Gastrocnemius medialis (tissue), 4 donors: Measurements from ENCODE around the gene RIPOR1. TPM values are rescaled to one million over a fixed set of nuclear protein-coding genes. Genes with fewer than 3 reads are reported as not detected.

Source experiments
- ATAC-seq, 2 donors: fragments of 150-250 bp; one replicate each; pipeline ENCODE4 v1.9.1; 2016
- DNase-seq, 2 donors: peaks; one replicate each; pipeline ENCODE4 v3.0.0-alpha.2; 2019
- H3K27ac ChIP-seq, 4 donors: fragments of 200-600 bp; sonication (generic); 1 replicate in 1 of 4; 2 replicates in 3 of 4; pipeline ENCODE4 v1.5.1; 2016 to 2018; ENCODE audit warnings: mild to moderate bottlenecking in 2 of 4, moderate library complexity in 1 of 4
- H3K27me3 ChIP-seq, 3 donors: fragments of 200-600 bp; sonication (generic) in 2 of 3; 1 replicate in 1 of 3; 2 replicates in 2 of 3; pipeline versions ENCODE4 v1.5.1 to v1.6.0; 2016 to 2019; ENCODE audit warnings: mild to moderate bottlenecking in 1 of 3, moderate library complexity in 1 of 3
- H3K36me3 ChIP-seq, 2 donors: fragments of 200-600 bp; sonication (generic) in 1 of 2; one replicate each; pipeline ENCODE4 v1.5.1; 2017 to 2018
- H3K4me1 ChIP-seq, 2 donors: fragments of 200-600 bp; sonication (generic) in 1 of 2; one replicate each; pipeline ENCODE4 v1.5.1; 2016 to 2017; ENCODE audit warnings: mild to moderate bottlenecking in 2 of 2
- H3K4me3 ChIP-seq, 4 donors: fragments of 200-600 bp; sonication (generic) in 3 of 4; 1 replicate in 1 of 4; 2 replicates in 3 of 4; pipeline ENCODE4 v1.5.1; 2016 to 2019; ENCODE audit warnings: mild to moderate bottlenecking in 2 of 4
- H3K9me3 ChIP-seq, 3 donors: fragments of 200-600 bp; sonication (generic) in 2 of 3; 1 replicate in 1 of 3; 2 replicates in 2 of 3; pipeline ENCODE4 v1.5.1; 2016 to 2019
- CTCF ChIP-seq, 5 experiments: fragments of 450-650 bp in 3 of 5; fragments of 200-600 bp in 2 of 5; sonication (generic) in 2 of 5; IDR thresholded peaks in 4 of 5; conservative IDR thresholded peaks in 1 of 5; 1 replicate in 4 of 5; 2 replicates in 1 of 5; pipeline ENCODE4 v1.5.1; 2016 to 2019; ENCODE audit warnings: antibody characterized with exemption in 5 of 5, mild to moderate bottlenecking in 3 of 5, moderate library complexity in 3 of 5
- POLR2A ChIP-seq, 2 donors: fragments of 450-650 bp; IDR thresholded peaks; one replicate each; pipeline ENCODE4 v1.6.1; 2017; ENCODE audit warnings: antibody characterized with exemption in 2 of 2, mild to moderate bottlenecking in 2 of 2, moderate library complexity in 2 of 2
- in situ Hi-C, 4 donors: fragments of 200-750 bp; cut with MboI; loops; one replicate each; pipeline versions ENCODE4 v1.15.0 to v1.8.0; 2017; ENCODE audit warnings: low sequenced_read_pairs in 4 of 4
- intact Hi-C: fragments of 100-400 bp; cut with DNase I; formaldehyde crosslinking; loops from one replicate; pipeline ENCODE4 v1.15.1; 2023; ENCODE audit warnings: low total_unique reads
- total RNA-seq, 4 donors: library from RNA; depleted of rRNA; stranded (reverse); fragments of >200 nt; gene quantifications; one replicate each; pipeline versions ENCODE4 v1.1.0 to v1.2.3, GENCODE V29; 2016

The RIPOR1 gene
- total RNA-seq, 4 donors from 2014 or later: 10.6 to 65.4 (median 25.1) TPM

GRCh38 chr16:67549240-67549639 is 20.6 kb downstream of the RIPOR1 start:
- intact Hi-C loops (no loop called here), in situ Hi-C loops (loop anchor here in 1 of 4 donors (10.0 kb wide), 1 partner anchor 96 kb away; the partner anchor contains the start of gene CARMIL2)
- ATAC-seq: no peak
- DNase-seq: no peak
- no peaks in the 10 kb centered on the region for H3K27me3 ChIP-seq
- no peaks in the 10 kb centered on the region for H3K9me3 ChIP-seq
- no peak overlapping the region for H3K4me3 ChIP-seq
- H3K36me3 ChIP-seq: peaks cover 0 to 22% of the 10 kb centered on the region in 2 donors
- H3K4me1 ChIP-seq: peaks cover 56 to 63% of the 10 kb centered on the region in 2 donors
- TF ChIP-seq CTCF (IDR thresholded peaks at IDR 0.05 in 4 of 5, conservative IDR thresholded peaks at IDR 0.05 in 1 of 5) (no peak), POLR2A (IDR thresholded peaks at IDR 0.05) (no peak)
- peak overlapping the region; percentile 2 to 74 (median 40) for H3K27ac ChIP-seq

- ATAC-seq: no peak
- in situ Hi-C loops (loop anchor here in 3 of 4 donors (10.0 kb wide), 2 partner anchors 95 to 115 kb away; partner anchors contain the start of genes ACD (in 2 of the 3), C16orf86 (in 2 of the 3), ENKD1 (in 2 of the 3) and PARD6A (in 2 of the 3)), intact Hi-C loops (loop anchor here (10.0 kb wide), 1 partner anchor 385 kb away; the partner anchor contains the start of genes CTRL and PSMB10)
- Histone ChIP-seq H3K4me3 (no peak overlapping the region), H3K4me1 (peaks cover 56 to 63% of the 10 kb centered on the region in 2 donors), H3K9me3 (no peaks in the 10 kb centered on the region), H3K36me3 (peaks cover 0 to 16% of the 10 kb centered on the region in 2 donors), H3K27ac (peak overlapping the region; percentile 2 to 53 (median 33)), H3K27me3 (no peaks in the 10 kb centered on the region)
- no peak for DNase-seq
- TF ChIP-seq POLR2A (IDR thresholded peaks at IDR 0.05) (no peak), CTCF (IDR thresholded peaks at IDR 0.05 in 4 of 5, conservative IDR thresholded peaks at IDR 0.05 in 1 of 5) (no peak)
Measured at GRCh38 chr16:67549936-67550335, 21.3 kb downstream of the RIPOR1 start.

- no peaks in the 10 kb centered on the region for H3K27me3 ChIP-seq
- intact Hi-C loops: loop anchor here (10.0 kb wide), 1 partner anchor 384 kb away; the partner anchor contains the start of genes CTRL and PSMB10
- peaks cover 57 to 67% of the 10 kb centered on the region in 2 donors for H3K4me1 ChIP-seq
- no peak overlapping the region for H3K4me3 ChIP-seq
- DNase-seq (no peak), ATAC-seq (no peak)
- peaks cover 0 to 5% of the 10 kb centered on the region in 2 donors for H3K36me3 ChIP-seq
- no peaks in the 10 kb centered on the region for H3K9me3 ChIP-seq
- H3K27ac ChIP-seq: peak overlapping the region in 1 of 4 donors; percentile 71
- in situ Hi-C loops: loop anchor here in 2 of 4 donors (10.0 kb wide), 1 partner anchor 114 kb away; the partner anchor contains the start of genes ACD (in 2 of the 2), C16orf86 (in 2 of the 2), ENKD1 (in 2 of the 2) and PARD6A (in 2 of the 2)
- TF ChIP-seq POLR2A (IDR thresholded peaks at IDR 0.05) (no peak), CTCF (IDR thresholded peaks at IDR 0.05 in 4 of 5, conservative IDR thresholded peaks at IDR 0.05 in 1 of 5) (no peak)
Measured at GRCh38 chr16:67551091-67551490, 22.5 kb downstream of the RIPOR1 start.

GRCh38 chr16:67551972-67552371 is 23.3 kb downstream of the RIPOR1 start:
- H3K9me3 ChIP-seq: no peaks in the 10 kb centered on the region
- in situ Hi-C loops: loop anchor here in 2 of 4 donors (10.0 kb wide), 1 partner anchor 113 kb away; the partner anchor contains the start of genes ACD (in 2 of the 2), C16orf86 (in 2 of the 2), ENKD1 (in 2 of the 2) and PARD6A (in 2 of the 2)
- H3K27me3 ChIP-seq: no peaks in the 10 kb centered on the region
- DNase-seq (no peak), ATAC-seq (no peak)
- no peak overlapping the region for H3K4me3 ChIP-seq
- H3K27ac ChIP-seq: peak overlapping the region; percentile 31 to 71 (median 42)
- H3K36me3 ChIP-seq: no peaks in the 10 kb centered on the region
- intact Hi-C loops: loop anchor here (10.0 kb wide), 1 partner anchor 383 kb away; the partner anchor contains the start of genes CTRL and PSMB10
- TF ChIP-seq CTCF (IDR thresholded peaks at IDR 0.05 in 4 of 5, conservative IDR thresholded peaks at IDR 0.05 in 1 of 5) (no peak), POLR2A (IDR thresholded peaks at IDR 0.05) (no peak)
- H3K4me1 ChIP-seq: peaks cover 52 to 58% of the 10 kb centered on the region in 2 donors
